Measurements from ENCODE around the gene HPSE2.
A peak's percentile ranks its signal among the peaks of the same experiment; 100 is the strongest.

The HPSE2 gene

DNA sequence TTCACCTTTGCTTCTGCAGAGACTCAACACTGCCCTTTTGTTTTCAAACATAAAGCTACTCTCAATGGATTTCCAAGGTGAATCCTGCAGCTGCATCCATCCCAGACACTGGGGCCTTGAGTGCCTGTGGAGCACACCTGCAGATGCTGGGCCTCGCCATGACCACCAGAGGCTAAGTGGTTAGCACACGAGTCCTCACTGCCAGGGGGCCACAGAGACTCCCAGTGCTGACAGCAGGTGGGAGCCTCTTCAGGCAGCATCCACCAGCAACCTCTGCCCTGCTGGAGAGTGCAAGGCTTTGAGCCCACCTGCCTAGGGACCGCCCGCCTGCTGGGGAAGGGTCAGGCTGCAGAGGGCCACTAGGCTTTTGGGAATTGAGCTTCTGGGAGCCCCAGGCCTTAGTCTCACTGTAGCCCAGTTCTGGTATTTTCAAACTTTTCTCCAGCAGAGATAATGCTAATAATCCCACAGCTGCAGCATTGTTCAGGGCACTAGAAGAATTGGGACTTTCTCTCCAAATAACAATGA, 779.5 kb downstream of the HPSE2 start:
- intact Hi-C loops (cut with DNase I), result no loop called here
- no peak for DNase-seq

DNA sequence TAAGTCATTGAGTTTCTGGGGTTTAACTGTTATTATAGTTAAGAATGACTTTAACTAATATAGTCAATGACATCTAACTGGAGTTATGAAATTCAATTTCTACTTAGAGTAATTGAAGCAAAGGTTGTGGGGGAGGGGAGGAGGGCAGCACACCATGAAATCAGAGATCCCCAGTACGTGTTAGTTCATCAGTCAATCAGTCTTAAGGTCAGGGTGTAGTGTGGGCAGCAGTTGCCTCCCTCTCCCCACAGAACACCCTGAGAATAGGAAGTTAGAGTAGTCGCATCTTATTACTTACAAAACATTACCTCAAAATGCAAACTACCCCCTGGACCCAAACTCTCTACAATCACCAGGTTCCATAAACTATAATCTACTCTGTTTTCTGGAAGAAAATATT, 781.9 kb downstream of the HPSE2 start:
- no peak for DNase-seq
- intact Hi-C loops (cut with DNase I), result no loop called here

DNA sequence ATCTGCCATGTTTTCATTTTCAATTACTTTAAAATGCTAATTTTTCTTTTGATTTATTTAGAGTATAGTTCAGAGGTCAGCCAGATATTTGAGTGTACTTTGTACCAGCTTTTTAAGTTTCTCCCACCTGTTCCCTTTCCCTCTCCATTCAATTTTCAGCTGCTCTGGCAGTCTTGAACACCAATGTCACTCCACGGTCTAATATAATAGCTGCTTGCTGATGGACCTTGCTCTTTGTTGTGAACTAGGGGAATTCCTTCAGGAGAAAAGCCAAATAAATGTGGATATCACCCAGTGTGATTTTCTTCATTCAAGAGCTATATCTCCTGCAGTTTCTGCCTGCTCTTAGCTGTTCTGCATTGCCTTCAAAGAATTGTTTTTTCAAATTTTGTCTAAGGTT, 785.0 kb downstream of the HPSE2 start:
- intact Hi-C loops (cut with DNase I), result no loop called here
- DNase-seq, result no peak

DNA sequence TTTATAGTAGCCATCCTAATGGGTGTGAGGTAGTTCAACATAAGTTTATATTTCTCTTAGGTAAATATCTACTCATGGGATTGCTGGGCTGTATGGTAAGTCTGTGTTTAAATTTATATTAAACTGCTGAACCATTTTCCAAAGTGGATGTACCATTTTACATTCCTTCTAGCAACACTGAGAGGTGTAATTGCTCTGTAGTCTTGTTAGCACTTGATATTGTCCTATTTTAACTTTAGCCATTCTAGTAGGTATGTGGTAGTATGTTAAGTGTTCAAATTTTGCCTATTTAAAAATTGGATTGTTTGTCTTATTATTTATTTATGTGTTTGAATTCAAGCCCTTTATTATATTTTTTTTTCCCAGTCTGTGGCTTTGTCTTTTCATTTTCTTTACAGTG, 786.4 kb downstream of the HPSE2 start:
- DNase-seq, result no peak
- intact Hi-C loops (cut with DNase I), result no loop called here

DNA sequence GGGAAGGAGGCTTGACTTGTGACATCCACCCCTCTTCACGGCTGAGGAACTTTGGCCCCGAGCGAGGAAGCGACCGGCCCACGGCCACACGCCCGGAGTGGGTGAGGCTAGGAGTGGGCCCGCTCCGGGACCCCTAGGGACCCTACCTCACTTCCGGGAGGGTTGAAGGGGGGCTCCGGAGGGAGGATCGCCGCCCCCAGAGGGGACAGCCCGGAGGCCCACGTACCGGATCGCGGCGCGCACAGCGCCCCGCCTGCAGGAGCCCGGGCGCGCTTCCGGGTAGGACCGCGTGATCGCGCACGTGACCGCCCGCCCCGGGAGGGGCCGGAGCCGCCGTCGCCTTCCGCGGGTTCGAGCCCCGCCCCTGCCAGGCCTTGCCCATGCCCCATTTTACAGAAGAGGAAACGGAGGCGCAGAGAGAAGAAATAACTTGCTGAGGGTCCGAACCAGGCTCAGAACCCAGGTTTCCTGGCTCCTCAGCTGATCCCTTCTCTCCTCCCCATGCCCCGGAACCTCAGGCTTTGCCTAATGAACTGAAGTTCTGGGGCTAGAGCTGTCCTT, 788.9 kb downstream of the HPSE2 start, which contains the start of gene HPS1:
Gene HPS1 (minus strand): TSS at position 275 of the 561 bp plus-strand sequence. CDS start 3,695 bp downstream, outside the sequence.
- intact Hi-C loops (cut with DNase I), result no loop called here
- peak; percentile 61 to 97 (median 78) for DNase-seq

DNA sequence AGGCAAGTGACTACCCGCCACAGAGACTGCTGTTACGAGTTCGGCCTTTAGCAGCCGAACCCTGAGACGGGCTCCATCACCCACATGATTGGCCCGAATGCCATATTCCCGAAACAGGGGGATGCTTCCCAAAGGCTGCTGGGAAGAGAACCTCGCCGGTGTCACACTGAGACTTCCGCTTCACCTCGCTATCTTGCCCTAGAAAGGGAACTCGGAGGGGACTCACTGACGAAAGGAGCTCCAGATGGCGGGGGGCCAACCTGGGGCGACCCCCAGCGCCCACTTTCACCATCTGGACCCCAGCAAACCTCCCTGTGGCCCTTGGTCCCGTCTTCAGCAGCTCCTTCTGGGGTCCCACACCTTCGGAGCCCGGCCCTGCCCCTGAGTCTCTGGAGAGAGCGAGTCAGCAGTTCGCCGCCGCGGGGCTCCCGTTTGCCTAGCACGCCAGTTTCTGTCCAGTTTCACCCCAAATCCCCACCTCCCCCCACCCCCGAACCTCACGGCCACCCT, 789.4 kb downstream of the HPSE2 start:
- intact Hi-C loops (cut with DNase I), result no loop called here
- peak in 8 of 10 donors; percentile 31 to 88 (median 42) for DNase-seq

DNA sequence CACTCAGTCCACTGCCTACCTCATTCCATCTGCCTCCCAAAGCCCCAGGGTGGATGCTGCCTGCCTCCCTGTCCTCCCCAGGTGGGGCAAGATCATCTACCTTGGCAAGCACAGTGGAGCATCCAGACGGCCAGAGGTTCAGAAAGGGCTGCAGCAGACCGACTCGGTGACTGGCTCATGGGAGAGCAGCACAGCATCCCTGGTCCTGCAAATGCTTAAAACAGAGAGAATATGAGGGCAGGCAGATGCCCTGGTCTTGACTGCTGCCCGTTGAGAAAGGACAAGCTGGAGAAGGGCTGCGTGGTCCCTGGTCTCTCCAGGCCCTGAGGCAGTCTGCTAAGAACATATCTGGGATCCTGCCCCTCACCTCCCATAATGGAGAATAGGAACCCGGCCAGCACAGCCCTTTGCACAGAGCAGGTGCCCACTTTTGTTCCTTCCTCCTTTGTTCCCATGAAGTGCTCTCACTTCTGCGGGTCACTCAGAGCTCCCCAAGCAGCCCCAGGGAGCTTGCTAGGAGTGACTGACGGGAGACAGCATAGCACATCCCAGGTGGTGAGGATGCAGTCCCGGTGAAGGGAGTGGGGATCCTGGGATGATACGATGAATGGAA, 790.3 kb downstream of the HPSE2 start:
- DNase-seq, result no peak
- intact Hi-C loops (cut with DNase I), result no loop called here

DNA sequence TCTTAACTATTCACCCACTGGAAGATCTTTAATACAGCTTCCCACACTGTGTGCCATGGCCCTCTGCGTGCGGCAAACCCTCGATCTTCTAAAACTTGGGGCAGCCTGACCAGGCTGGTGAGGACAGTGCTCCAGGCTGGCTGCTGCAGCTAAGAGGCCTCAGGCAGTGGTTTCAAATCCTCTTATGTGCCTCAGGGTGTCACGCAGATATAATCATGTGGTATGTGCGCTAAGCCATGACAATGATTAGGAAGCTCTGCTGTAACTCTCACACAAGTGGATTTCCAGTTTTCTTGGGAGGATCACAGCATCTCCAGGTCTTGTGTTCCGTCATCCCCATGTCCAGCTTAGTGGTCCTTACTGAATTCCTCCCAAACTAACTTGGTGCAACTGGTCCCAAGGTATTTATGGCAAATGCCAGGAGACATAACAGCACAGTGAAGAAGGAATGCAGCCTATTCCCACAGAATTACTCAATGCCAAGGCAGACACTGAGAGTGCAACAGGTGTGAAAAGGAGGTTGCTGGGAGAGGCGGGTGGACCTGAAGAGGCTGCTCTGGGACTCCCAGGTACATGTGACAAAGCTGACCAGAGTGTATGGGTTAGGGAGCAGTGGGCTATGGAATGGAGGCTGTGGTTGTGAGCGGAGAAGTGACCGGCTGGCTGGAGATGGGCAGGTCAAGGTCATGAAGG, 791.2 kb downstream of the HPSE2 start:
- no peak for DNase-seq

DNA sequence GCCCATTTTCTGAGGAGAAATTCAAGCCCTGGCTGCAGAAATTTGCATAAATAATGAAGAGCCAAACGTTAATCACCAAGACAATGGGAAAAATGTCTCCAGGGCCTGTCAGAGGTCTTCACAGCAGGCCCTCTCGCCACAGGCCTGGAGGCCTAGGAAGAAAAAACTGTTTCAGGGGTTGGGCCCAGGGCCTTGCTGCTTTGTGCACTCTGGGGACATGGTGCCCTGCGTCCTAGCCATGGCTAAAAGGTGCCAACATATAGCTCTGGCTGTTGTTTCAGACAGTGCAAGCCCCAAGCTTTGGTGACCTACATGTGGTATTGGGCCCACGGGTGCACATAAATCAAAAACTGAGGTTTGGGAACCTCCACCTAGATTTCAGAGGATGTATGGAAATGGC, 796.9 kb downstream of the HPSE2 start:
- DNase-seq, result no peak
- intact Hi-C loops (cut with DNase I), result no loop called here

More for the DNA sequence above, 791.2 kb downstream of the HPSE2 start:
- intact Hi-C loops (cut with DNase I), result no loop called here

DNA sequence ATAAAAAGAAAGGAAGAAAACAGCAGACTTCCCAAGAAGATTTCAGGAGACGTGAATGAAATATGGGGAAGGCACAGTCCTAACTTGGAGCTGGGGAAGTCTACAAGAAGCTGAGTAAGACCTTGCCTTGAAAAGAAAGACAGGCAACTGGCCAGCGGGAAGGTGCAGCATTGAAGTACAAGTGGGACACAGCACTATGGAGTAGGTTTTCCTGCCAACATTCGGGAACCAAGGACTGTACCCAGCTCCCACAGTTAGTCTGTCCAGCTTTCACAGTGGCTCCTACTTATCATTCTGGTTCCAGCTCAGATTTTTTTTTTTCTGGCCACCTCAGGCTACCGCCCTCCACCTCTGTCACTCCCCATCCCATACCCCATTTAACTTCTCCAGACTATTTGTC, 798.9 kb downstream of the HPSE2 start:
- DNase-seq, result peak in 2 of 10 donors; percentile 50 to 67
- intact Hi-C loops (cut with DNase I), result no loop called here

DNA sequence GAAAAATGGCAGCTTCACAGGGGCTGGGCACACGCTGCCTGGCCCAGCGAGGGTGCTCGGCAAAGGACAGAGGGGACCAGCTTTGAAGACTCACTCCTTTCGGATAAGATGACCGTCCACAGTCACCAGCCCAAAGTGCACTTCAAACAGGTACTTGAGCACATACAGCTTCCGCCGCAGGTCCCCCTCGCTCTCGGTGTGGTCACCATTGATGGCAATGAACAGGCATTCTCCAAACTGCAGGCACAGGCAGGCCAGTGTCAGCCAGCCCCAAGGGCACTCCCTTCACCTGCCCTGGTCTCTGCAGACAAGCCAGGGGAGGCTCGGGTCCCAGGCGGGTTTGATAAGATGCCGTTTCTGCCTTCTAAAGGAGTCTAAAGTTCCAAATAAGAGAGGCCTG, 800.5 kb downstream of the HPSE2 start:
- DNase-seq, result peak in 1 of 10 donors; percentile 59
- intact Hi-C loops (cut with DNase I), result no loop called here

DNA sequence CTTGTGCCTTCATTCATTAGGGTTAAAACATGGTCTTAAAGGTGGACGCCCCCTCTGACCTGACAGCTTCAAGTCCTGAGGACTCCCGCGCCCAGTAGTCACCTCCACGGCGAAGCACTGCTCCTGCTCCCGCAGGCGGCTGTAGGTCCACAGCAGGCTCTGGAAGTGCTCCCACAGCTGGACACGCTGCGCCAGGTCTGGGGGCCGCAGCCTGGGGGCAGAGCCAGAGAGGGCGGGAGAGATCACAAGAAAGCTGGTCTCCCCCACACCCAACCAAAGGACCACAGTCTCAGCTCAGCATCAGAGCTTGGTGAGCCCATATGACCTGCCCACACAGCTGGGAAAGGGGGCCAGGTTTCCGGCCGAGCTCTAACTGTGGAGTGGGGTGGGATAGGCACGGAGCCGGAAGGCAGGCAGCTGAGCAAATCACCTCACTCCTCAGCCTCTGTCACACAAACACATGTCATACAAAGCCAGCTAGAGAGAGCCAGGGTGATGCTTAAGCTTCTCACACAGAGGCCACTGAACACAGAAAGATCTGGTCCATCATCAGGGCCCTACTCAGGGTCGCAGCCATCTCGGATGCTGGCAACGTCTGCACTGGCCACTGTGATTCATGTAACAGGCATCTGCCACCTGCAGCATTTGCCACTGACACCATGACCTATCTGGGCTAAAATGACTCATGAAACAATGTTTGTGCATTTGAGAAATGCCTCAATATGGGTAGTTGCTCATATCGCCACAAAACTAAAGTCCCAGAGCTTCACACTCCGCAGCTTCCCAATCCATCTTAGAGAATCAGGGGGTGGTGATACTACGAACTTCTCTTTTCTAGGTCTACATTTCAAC, 801.5 kb downstream of the HPSE2 start:
- DNase-seq, result peak in 1 of 10 donors; percentile 48

DNA sequence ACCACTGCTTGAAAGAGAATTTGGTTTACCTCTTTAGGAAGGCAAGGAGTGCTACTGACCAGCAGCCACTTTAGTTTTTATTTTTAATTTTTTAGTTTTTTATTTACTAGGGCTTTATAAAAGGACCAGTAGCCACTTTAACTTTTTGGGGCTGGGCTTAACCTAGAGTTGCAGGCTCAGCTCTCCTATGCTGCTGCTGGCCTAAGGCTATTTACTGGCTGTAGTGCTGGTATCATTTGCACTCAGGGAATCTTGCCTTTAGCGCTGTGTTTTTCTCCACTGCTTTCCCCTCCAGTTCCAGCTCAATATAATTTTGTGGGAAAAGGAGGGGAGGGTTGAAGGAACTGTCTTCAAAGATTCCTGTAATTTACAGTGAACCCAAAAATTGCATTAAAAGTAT, 802.3 kb downstream of the HPSE2 start:
- intact Hi-C loops (cut with DNase I), result no loop called here

More for the DNA sequence above, 801.5 kb downstream of the HPSE2 start:
- intact Hi-C loops (cut with DNase I), result no loop called here

DNA sequence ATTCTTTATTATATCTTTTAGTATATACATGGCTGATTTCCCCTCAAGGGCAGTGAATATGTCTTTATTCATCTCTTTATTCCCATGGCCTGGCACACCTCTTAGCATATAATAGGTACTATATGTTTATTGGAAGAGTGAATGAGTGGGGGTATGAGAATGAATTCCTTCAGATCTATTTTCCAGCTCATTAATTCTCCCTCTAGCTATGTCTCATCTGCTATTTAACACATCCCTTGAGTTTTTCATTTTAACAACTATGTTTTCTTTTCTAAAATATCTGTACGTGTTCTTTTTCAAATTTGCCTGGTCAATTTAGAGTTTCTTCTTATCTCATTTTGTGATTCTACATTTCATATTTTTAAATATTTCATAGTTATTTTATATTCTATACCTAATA, 803.3 kb downstream of the HPSE2 start:
- intact Hi-C loops (cut with DNase I), result no loop called here
- DNase-seq, result no peak

More for the DNA sequence above, 802.3 kb downstream of the HPSE2 start:
- DNase-seq, result no peak

DNA sequence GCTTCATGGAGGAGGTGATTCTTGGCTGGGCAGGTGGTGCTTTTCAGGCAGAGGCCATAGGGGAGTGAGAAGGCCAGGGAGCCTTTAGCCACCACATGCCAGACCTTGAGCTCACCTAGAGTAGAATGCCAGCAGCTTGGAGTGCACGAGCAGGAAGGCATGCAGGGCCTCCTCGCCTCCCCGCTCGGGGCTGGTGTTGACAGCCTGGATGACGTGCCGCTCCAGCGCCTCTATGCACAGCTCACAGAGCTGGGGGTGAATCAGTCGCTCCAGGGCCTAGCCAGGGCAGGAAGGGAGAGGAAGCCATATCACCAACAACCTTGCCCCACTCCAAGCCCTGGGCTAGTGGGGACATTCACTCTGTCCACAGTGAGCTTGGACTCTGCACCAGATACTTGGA, 804.6 kb downstream of the HPSE2 start:
- DNase-seq, result peak in 1 of 10 donors; percentile 2
- intact Hi-C loops (cut with DNase I), result no loop called here

DNA sequence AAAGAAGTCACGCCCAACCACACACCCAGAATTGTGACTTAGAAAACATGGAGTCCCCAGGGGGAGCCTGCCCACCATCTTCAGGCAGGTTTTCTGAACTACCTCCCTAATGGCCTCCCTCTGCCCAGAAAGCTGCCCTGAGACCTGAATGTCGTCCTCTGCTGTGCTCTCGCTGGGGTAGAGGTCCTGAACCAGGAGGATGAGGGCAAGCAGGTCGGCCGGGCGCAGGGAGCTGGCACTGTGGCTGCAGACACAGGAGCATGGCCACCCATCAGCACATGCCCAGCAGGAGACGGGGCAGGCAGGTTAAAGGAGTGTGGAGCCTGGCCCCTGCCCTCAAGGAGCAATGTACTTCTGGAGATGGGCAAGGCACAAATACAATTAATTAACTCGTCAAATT, 805.2 kb downstream of the HPSE2 start:
- intact Hi-C loops (cut with DNase I), result no loop called here
- DNase-seq, result no peak

DNA sequence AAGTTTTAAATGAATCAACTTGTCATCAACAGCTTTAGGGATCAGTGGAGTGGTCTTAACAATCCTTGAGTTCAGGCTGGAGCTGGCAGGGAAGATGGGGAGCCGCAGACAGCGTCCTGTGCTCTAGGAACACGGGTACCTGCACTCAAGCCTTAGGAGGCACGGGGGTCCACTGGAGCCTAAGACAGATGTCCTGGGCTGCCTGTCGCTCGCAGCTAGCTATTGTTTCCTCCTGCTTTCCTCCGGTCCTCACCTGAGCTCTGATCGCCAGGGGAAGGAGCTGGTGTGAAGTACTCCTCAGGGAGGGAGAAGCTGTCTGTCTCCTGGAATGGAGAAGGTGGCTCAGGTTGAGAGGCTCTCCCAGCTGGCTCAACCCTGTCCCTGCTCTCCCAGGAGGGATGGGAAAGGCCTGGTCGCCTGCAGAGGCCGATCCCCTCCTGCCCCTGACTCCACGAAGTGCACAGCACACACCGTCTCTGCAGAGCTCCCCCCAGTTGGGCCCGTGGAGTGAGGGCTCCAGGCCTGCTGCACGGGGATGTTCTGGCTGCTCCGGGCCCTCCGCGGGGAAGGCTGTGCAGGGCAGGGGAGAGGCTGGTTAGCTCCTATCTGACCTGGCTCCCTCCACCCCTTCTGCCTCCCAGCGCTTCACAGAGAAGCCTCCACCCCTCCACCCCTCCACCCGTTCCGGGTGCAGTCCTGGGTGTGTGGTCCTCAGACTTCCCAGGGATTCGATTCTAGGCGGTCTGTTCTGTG, 806.2 kb downstream of the HPSE2 start:
- peak in 2 of 10 donors; percentile 71 to 78 for DNase-seq
- intact Hi-C loops (cut with DNase I), result no loop called here

DNA sequence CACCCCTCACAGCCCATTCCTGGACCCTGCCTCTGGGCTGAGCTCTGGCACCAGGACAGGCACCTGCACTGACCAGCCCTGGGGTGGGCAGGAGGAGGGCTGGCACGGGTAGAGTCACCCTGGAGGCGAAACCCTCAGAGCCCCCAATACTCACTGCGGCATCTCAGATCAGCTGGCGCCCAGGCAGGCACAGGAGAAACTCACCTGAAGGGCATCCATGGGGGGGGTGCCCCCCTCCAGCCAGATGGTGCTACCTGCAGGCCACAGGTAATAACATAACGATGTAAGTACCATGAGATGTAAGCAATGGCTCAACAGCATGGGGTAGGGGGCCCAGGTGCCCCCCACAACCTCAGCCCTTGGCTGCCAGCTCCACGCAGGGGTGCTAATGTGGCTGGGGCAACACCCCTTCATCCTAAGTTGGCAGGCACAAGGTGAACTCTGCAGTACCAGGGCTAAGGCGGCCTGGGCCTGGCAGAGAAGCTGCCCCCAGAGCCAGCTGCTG, 808.6 kb downstream of the HPSE2 start:
- DNase-seq, result peak in 2 of 10 donors; percentile 64 to 67
- intact Hi-C loops (cut with DNase I), result no loop called here
